ENCODE results near the gene COL20A1. TPM values are rescaled to one million over a fixed set of nuclear protein-coding genes. Genes with fewer than 3 reads are reported as not detected.

The COL20A1 gene
- total RNA-seq, 1 donor, result not detected

DNA sequence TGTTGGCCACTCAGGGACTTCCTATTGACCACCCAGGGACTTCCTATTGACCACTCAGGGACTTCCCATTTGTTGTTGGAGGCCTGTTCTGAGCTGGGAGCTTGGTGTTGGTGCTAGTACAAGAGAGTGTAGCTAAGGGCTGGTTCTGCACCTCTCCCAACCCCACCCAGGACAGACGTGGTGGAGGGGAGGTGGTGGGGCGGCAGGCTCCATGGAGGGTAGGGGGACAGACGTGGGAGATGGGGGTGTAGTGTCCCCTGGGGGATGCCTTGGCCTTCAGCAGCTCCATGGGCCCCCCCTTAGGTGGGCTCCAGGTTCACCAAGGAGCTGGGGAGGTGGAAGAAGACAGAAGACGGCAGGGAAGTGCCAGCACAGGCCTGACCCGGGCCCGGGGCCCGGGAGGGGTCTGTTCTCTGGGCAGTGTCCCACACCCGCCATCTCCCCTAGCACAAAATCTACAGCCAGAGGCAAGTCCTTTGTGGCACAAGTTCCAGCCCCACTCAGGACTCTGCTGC, 34.3 kb downstream of the COL20A1 start:
- TF ChIP-seq, protein P1, sequence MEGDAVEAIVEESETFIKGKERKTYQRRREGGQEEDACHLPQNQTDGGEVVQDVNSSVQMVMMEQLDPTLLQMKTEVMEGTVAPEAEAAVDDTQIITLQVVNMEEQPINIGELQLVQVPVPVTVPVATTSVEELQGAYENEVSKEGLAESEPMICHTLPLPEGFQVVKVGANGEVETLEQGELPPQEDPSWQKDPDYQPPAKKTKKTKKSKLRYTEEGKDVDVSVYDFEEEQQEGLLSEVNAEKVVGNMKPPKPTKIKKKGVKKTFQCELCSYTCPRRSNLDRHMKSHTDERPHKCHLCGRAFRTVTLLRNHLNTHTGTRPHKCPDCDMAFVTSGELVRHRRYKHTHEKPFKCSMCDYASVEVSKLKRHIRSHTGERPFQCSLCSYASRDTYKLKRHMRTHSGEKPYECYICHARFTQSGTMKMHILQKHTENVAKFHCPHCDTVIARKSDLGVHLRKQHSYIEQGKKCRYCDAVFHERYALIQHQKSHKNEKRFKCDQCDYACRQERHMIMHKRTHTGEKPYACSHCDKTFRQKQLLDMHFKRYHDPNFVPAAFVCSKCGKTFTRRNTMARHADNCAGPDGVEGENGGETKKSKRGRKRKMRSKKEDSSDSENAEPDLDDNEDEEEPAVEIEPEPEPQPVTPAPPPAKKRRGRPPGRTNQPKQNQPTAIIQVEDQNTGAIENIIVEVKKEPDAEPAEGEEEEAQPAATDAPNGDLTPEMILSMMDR (IDR thresholded peaks at IDR 0.05; ENCODE audit: insufficient read depth, low read length), result no peak
- H3K4me3 ChIP-seq (ENCODE audit: low read depth, low read length), result no peak overlapping the region
- no peak for DNase-seq (ENCODE audit: low read depth)

DNA sequence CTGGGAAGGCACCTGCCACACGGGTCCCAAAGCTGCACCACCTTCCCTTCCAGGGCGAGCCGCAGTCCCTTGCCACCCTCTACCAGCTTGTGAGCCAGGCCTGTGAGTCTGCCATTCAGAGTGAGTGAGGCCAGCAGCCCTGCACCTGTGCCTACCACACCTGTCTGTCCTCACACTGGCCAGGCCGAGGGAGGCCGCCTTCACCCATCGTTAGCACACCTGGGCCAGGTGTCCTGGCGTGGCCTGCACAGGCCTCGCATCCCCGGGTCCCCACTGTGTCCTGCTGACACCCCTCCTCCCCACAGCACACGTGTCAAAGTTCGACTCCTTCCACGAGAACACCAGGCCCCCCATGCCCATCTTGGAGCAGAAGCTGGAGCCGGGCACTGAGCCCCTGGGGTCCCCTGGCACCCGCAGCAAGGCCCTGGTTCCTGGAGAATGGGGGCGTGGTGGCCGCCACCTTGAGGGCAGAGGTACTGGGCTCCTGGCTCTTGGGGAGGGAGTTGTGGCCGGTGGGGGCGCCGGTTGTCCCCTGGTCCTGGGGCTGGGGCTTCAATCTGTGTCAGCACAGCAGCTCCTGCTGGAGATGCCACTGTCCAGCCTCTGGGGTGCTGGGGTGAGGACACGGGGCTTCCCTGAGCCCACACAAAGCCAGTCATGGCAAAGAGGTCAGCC, 35.2 kb downstream of the COL20A1 start:
- no peak for DNase-seq (ENCODE audit: low read depth)
- TF ChIP-seq, protein P1 (IDR thresholded peaks at IDR 0.05; ENCODE audit: insufficient read depth, low read length), result no peak
- no peak overlapping the region for H3K4me3 ChIP-seq (ENCODE audit: low read depth, low read length)

DNA sequence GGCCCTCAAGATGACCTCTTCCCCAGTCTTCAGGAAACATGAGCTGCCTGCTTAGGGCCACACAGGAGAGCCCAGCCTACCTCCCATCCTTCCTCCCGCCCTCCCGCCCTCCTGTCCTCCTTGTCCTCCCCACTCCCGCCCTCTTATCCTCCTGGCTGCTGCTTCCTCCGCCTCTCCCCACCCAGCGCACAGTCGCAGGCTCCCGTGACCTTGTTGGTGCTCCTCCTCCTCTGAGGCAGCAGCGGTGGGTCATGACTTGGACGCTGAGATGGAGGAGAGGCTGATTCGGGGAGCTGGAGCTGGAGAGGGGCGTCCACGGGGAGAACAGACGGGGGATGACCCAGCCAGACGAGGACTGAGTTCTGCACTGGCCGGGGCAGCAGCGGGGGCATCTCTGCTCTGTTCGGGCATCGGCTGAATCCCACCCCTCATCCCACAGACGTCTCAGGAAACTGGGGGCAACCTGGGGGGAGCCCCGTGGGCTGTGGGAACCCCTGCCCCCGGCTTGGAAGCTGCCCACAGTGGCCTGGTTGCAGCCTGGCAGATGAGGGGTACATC, 35.8 kb downstream of the COL20A1 start:
- TF ChIP-seq, protein P1 (IDR thresholded peaks at IDR 0.05; ENCODE audit: insufficient read depth, low read length), result no peak
- no peak overlapping the region for H3K4me3 ChIP-seq (ENCODE audit: low read depth, low read length)
- DNase-seq (ENCODE audit: low read depth), result no peak

DNA sequence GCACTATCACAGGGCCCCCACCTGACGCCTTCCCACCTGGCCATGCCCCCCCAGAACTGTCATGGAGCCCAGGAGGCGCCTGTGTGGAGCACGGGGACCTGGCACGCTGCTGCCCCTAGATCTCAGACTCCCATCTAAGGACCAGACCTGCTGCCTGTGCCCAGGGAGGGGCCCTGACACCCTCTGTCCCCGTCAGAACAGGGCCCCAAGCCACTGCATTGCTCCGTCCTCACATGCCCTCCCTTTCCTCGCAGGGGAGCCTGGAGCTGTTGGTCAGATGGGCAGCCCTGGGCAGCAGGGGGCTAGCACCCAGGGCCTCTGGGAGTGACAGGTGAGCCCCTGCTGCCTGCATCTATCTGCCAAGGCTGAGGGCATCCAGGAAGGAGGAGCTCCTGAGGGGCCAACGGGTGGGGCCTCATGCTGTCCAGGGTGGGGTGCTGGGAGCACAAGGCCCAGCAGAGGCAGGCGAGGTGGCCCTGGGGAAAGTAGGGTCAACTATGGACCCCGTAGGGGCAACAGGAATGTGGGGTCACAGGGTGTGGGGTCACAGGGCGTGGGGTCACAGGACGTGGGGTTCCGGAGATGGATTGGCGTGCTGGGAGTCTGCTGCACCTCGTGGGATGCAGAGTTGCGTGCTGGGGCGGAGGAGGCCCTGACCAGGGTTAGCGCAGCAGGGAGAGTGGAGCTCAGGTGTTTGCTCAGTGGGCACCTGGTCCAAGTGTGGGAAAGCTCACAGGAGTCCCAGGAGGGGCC, 36.5 kb downstream of the COL20A1 start:
- TF ChIP-seq, protein P1 (IDR thresholded peaks at IDR 0.05; ENCODE audit: insufficient read depth, low read length), result no peak
- DNase-seq (ENCODE audit: low read depth), result no peak
- no peak overlapping the region for H3K4me3 ChIP-seq (ENCODE audit: low read depth, low read length)

DNA sequence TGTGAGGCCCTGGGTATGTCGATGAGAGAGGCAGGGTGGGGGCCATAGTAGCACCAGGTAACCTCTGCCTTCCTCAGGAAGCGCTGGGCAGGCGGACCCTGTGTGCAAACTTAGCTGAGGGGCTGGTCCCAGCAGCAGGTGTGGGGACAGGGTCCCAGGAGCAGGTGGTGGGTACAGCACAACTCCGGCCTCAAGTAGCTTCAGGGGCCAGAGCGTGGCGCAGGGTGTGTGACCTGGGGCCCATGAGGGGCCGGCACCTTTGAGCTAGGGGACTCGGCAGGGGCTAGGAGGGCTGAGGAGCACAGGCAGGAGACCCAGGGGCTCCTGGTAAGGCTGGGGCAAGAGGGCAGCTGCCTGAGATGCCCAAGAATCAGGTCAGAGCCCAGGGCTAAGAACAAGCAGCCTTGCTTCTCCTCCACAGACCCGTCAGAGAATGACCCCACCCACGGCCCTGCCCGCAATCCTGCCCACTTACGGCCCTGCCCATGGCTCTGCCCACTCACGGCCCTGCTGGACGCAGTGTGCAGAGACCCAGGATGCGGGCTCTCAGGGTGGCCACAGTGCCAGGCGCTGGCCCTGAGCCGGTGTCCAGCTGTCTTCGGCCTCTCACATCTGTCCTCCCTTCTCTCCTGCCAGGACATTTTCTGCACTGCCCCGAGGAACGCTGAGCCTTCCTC, 37.2 kb downstream of the COL20A1 start:
- DNase-seq (ENCODE audit: low read depth), result no peak
- no peak overlapping the region for H3K4me3 ChIP-seq (ENCODE audit: low read depth, low read length)
- TF ChIP-seq, protein P1 (IDR thresholded peaks at IDR 0.05; ENCODE audit: insufficient read depth, low read length), result no peak

DNA sequence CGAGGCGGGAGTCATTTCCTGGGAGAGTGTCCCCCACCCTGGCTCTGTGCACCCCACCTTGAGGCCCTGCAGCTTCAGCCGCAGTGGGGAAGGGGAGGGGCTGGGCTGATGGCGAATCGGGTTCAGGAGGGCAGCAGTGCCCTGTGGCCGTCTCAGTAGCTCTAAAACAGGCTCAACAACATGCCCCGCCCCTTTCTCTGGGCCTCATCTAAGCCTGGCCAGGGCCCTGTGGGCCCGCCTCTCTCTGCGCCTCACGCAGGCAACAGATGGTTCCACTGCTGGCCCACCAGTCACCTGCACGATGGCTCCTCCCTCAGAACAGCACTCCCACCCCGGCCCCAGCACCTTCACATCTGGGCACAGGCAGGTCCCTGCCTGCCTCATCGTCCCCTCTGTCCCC, 38.0 kb downstream of the COL20A1 start:
- DNase-seq (ENCODE audit: low read depth), result no peak
- no peak overlapping the region for H3K4me3 ChIP-seq (ENCODE audit: low read depth, low read length)
- TF ChIP-seq, protein P1 (IDR thresholded peaks at IDR 0.05; ENCODE audit: insufficient read depth, low read length), result no peak
